DMS153 treated with DMSO at 0.1 percent for 48 hours (cell line): ENCODE data around the gene SCMH1.
A peak's percentile ranks its signal among the peaks of the same experiment; 100 is the strongest.
"Not testable (repeated sequence)": the region's sequence is repeated elsewhere in the genome, so short reads cannot be mapped to it uniquely, and the experiment has no call there.

Source experiments
- DNase-seq: peaks from one replicate; lab custom pipeline; 2025; ENCODE audit not compliant: unreplicated experiment; lab: John Stamatoyannopoulos, UW

SCMH1 gene

GRCh38 chr1:41215623-41216022 lies 26.5 kb downstream of the SCMH1 start:
- no peak for DNase-seq

DNA sequence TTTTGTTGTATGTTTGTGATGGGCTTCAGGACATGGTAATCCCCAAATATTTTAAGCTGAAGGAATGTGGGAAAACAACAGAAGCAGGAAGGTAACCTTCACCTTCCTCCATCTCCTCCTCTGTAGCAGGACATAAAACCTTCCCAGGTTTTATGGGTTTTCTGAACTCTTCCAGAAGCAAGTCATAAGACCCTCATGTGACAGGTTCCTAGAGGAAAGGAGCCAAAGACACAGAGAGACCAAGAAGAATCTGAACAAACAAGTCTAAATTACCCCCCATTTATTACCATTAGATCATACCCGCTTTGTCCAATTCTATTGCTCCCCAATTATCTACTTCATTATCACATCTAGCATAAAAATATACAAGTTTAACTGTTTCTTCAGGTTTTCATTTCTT lies 28.8 kb downstream of the SCMH1 start:
- no peak for DNase-seq

GRCh38 chr1:41211608-41212007 lies 30.5 kb downstream of the SCMH1 start:
- not testable (repeated sequence) for DNase-seq

- not testable (repeated sequence) for DNase-seq
Measured at GRCh38 chr1:41207053-41207452, 35.1 kb downstream of the SCMH1 start.

GRCh38 chr1:41200728-41201127 lies 41.4 kb downstream of the SCMH1 start:
- DNase-seq: no peak

DNA sequence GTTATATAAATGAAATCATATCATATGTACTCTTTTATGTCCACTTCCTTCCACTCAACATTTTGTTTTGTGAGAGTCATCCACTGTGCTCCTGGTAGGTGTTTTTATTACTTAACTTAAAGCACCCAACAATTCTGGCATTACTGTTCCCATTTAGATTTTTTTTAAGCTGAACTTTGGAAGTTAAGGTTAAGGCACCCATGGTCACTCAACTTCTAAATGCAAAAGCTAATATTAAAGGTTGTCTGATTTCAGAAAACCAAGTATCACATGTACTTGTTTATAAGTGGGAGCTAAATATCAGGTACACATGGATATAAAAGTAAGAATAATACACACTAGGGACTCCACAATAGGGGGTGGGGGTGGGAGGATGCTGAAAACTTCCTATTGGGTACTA lies 42.7 kb downstream of the SCMH1 start:
- DNase-seq: no peak

- DNase-seq: no peak
Measured at GRCh38 chr1:41192456-41193178, 49.5 kb downstream of the SCMH1 start.

GRCh38 chr1:41184446-41184845 lies 57.7 kb downstream of the SCMH1 start:
- DNase-seq: no peak

DNA sequence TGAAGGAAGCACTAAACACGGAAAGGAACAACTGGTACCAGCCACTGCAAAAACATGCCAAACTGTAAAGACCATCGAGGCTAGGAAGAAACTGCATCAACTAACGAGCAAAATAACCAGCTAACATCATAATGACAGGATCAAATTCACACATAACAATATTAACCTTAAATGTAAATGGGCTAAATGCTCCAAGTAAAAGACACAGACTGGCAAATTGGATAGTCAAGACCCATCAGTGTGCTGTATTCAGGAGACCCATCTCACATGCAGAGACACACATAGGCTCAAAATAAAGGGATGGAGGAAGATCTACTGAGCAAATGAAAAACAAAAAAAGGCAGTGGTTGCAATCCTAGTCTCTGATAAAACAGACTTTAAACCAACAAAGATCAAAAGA lies 63.9 kb downstream of the SCMH1 start:
- not testable (repeated sequence) for DNase-seq

DNA sequence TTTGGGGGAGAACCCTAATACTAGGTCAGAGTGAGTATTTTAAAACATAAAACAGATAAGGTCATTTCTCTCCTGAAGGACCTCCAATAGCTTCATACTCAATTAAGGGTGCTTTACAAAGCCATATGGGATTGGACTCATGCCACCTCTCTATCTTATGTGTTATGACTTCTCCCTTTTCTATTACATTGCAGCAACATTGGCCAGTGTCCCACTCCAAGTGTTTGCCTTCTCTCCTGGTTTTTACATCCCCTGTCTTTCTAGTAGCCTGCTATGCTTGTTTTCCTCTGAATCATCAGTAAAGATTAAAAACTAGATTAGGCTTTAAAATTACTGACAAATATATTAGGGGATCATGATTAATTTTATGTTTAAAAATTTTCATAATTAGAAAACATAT lies 66.6 kb downstream of the SCMH1 start:
- DNase-seq: peak; percentile 34

DNA sequence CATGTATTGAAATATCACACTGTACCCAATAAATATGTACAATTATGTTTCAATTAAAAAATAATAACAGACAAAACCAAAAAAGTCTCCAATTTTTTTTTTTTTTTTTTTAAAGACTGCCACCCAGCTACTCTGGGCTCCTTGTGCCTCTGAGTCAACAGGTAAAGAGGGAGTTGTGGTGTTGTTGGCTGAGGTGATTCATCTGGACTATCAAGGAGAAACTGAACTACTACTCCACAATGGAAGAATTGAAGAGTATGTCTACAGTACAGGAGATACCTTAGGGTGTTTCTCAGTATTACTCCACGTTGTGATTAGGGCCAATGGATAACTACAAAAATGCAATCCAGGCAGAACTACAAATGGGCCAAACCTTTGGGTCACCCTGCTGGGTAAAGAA lies 67.9 kb downstream of the SCMH1 start:
- no peak for DNase-seq

GRCh38 chr1:41173651-41174050 lies 68.5 kb downstream of the SCMH1 start:
- no peak for DNase-seq

- DNase-seq: no peak
Measured at GRCh38 chr1:41171266-41171874, 70.7 kb downstream of the SCMH1 start.

DNA sequence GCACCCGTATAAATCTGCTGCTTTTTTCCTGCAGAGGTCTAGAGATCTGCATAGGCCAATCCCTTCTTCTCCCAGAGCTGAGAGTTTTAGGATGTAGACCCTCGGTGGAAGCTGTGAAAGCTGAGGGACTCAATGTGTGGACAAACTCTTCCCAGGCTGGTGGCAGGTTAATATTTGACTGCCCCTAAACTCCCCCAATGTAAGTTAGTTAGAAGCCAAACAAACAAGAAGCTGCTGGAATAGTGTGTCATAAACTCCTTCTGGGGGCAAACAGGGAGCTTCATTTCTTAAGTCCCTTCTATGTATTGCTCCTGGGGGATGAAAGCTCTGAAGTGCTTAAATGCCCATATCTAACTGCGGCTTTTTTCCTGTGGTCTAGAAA lies 72.3 kb downstream of the SCMH1 start:
- DNase-seq: no peak

GRCh38 chr1:41169066-41169798 lies 72.9 kb downstream of the SCMH1 start:
- DNase-seq: no peak

- no peak for DNase-seq
Measured at GRCh38 chr1:41167667-41168066, 74.4 kb downstream of the SCMH1 start.

DNA sequence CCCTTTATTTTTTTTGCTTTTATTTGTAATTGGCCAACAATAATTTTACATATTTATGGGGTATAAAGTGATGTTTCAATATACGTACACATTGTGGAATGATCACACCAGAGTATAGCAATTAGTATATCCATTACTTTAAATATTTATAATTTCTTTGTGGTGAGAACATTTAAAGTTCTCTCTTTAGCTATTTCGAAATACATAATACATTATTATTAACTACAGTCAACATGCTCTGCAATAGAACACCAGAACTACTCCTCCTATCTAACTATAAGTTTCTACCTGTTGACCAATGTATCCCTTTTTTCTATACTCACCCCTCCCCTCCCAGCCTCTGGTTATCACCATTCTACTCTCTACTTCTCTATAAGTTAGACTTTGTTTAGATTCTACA lies 77.4 kb downstream of the SCMH1 start:
- DNase-seq: no peak

DNA sequence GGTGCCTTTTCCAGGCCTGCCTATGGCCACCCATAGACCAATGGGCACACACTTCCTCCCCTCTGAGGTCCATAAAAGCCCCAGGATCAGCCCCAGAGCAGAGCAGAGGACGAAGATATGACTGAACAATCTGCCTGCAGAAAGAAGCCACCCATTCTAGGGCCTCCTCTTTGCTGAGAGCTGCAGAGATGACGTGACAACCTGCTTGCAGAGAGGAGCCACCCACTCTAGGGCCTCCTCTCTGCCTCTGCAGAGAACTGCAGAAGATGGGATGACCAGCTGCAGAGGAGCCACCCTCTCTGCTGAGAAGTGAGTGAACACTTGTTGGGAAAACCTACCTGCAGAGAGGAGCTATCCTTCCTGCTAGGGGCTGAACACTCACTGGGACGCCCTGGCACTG lies 79.7 kb downstream of the SCMH1 start:
- no peak for DNase-seq

DNA sequence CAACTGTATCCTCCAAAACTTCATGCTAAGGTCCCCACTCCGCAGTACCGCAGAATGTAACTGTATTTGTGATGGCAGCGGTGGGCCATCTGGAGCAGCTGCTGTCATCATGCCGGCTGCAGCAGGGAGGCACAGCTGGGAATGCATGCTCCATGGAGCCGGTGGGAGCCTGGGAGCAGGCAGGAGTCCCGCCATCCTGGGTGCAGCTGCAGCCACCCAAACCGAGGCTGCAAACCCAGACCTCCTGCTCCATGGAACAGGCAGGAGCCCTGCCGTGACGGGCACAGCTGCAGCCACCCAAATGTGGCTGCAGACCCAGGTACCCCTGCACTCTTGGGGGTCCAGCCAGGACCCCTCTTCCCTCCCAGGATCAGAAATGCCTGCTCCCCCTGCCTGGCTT lies 80.3 kb downstream of the SCMH1 start:
- no peak for DNase-seq

- no peak for DNase-seq
Measured at GRCh38 chr1:41160498-41161110, 81.5 kb downstream of the SCMH1 start.

DNA sequence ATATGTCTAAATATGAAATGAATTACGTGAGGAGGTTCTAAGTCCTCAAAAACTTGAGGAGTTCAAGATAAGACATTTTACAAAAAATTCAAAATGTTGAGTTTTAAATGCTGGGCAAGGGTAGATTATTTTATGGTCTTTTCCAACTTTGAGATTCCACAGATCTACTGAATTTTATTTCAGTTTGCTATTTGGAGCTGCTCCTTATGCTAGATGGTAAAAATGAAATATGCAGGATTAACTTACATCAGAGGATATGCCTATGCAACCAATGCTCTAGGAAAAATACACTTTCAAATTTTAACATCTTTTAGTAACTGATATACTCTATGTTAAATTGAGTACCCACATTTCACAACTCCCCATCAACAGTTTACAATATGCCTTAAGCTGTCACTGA lies 83.1 kb downstream of the SCMH1 start:
- DNase-seq: no peak
